Measurements from ENCODE around the gene EHMT1.
"Not testable (repeated sequence)": the region's sequence is repeated elsewhere in the genome, so short reads cannot be mapped to it uniquely, and the experiment has no call there.

Gene EHMT1

GRCh38 chr9:137878146-137878941, 259.5 kb downstream of the EHMT1 start:
- DNase-seq, result no peak

GRCh38 chr9:137879052-137879451, 260.2 kb downstream of the EHMT1 start:
- DNase-seq, result no peak

GRCh38 chr9:137879566-137880150, 260.9 kb downstream of the EHMT1 start:
- DNase-seq, result no peak

- no peak for DNase-seq
These were observed 261.6 kb downstream of the EHMT1 start for GRCh38 chr9:137880160-137880975.

- no peak for DNase-seq
These were observed 262.2 kb downstream of the EHMT1 start for GRCh38 chr9:137880976-137881530.

GRCh38 chr9:137881591-137882505, 263.0 kb downstream of the EHMT1 start:
- DNase-seq, result no peak

GRCh38 chr9:137882506-137882821, 263.7 kb downstream of the EHMT1 start:
- no peak for DNase-seq

GRCh38 chr9:137883977-137884376, 265.2 kb downstream of the EHMT1 start:
- not testable (repeated sequence) for DNase-seq

GRCh38 chr9:137884547-137884946, 265.7 kb downstream of the EHMT1 start:
- DNase-seq, result not testable (repeated sequence)

GRCh38 chr9:137885121-137885520, 266.3 kb downstream of the EHMT1 start:
- not testable (repeated sequence) for DNase-seq

Data from NK-92 treated with Interleukin-12 subunit alpha and Interleukin-12 subunit beta, amount 100 ng/mL, for 24 hours (cell line).